WTC11 (cell line): ENCODE data around the gene LDLRAD4. TPM values are rescaled to one million over a fixed set of nuclear protein-coding genes. Genes with fewer than 3 reads are reported as not detected.

Experiments used
- ATAC-seq: fragments of 200-7000 bp; cut with Tn5 transposase; 2 replicates; pipeline ENCODE4 v1.10.0; 2021; ENCODE audit warnings: mild to moderate bottlenecking, moderate library complexity
- CTCF ChIA-PET: fragments of 300-600 bp; sonication (Branson Sonifier 250); formaldehyde crosslinking; loops from one replicate; lab custom pipeline; 2021; ENCODE audit warnings: antibody characterized with exemption; lab: Charles Lee
- POLR2A ChIA-PET: fragments of 350-600 bp; sonication (Branson Sonifier 250); formaldehyde crosslinking; loops from one replicate; lab custom pipeline; 2021; ENCODE audit warnings: antibody characterized with exemption; lab: Charles Lee
- DNase-seq: peaks from one replicate; pipeline ENCODE4 v3.0.0; 2021; ENCODE audit warnings: low spot score
- H3K27ac Mint-ChIP-seq: 2 replicates; pipeline ENCODE4 v1.8.0; 2021; ENCODE audit warnings: mixed read lengths
- H3K27me3 Mint-ChIP-seq: 2 replicates; pipeline ENCODE4 v1.8.0; 2021; ENCODE audit warnings: low read depth, mild to moderate bottlenecking, moderate library complexity, mixed read lengths
- H3K36me3 Mint-ChIP-seq: 2 replicates; pipeline ENCODE4 v1.8.0; 2021; ENCODE audit warnings: mixed read lengths
- H3K4me1 Mint-ChIP-seq: 2 replicates; pipeline ENCODE4 v1.8.0; 2022; ENCODE audit warnings: mixed read lengths
- H3K4me3 Mint-ChIP-seq: 2 replicates; pipeline ENCODE4 v1.8.0; 2021; ENCODE audit warnings: mild to moderate bottlenecking, moderate library complexity, mixed read lengths
- H3K9me3 Mint-ChIP-seq: 2 replicates; pipeline ENCODE4 v1.8.0; 2021; ENCODE audit warnings: mixed read lengths
- CBFB ChIP-seq: sonication (generic); formaldehyde crosslinking; IDR thresholded peaks from 2 replicates; pipeline ENCODE4 v1.8.1; 2022; ENCODE audit warnings: mild to moderate bottlenecking, low read depth, missing genetic modification reagents
- EMX1 ChIP-seq: fragments of 250-450 bp; sonication (Bioruptor Pico); IDR thresholded peaks from 2 replicates; pipeline ENCODE4 v1.8.0; 2021; ENCODE audit warnings: mild to moderate bottlenecking
- IRF2 ChIP-seq: sonication (generic); formaldehyde crosslinking; IDR thresholded peaks from 2 replicates; pipeline ENCODE4 v1.8.0; 2022; ENCODE audit warnings: low read depth, missing genetic modification reagents, borderline replicate concordance
- NFATC4 ChIP-seq: fragments of 250-450 bp; sonication (Bioruptor Pico); IDR thresholded peaks from 2 replicates; pipeline ENCODE4 v1.9.0; 2021; ENCODE audit warnings: mild to moderate bottlenecking
- RELA ChIP-seq: sonication (generic); formaldehyde crosslinking; IDR thresholded peaks from 2 replicates; pipeline ENCODE4 v1.8.1; 2022; ENCODE audit warnings: missing genetic modification reagents, mild to moderate bottlenecking, borderline replicate concordance
- SMAD3 ChIP-seq: sonication (generic); formaldehyde crosslinking; IDR thresholded peaks from 2 replicates; pipeline ENCODE4 v1.8.0; 2022; ENCODE audit warnings: missing genetic modification reagents, mild to moderate bottlenecking, borderline replicate concordance
- SOX15 ChIP-seq: fragments of 250-450 bp; sonication (Bioruptor Pico); IDR thresholded peaks from 2 replicates; pipeline ENCODE4 v1.9.0; 2021; ENCODE audit warnings: mild to moderate bottlenecking
- ZBTB21 ChIP-seq: sonication (generic); formaldehyde crosslinking; IDR thresholded peaks from 2 replicates; pipeline ENCODE4 v1.8.1; 2023; ENCODE audit warnings: mild to moderate bottlenecking, missing genetic modification reagents, borderline replicate concordance
- ZNF232 ChIP-seq: sonication (generic); formaldehyde crosslinking; IDR thresholded peaks from 2 replicates; pipeline ENCODE4 v1.8.0; 2022; ENCODE audit warnings: mild to moderate bottlenecking, missing genetic modification reagents
- ZNF423 ChIP-seq: fragments of 250-450 bp; sonication (Bioruptor Pico); IDR thresholded peaks from 2 replicates; pipeline ENCODE4 v2.1.2; 2022; ENCODE audit warnings: mild to moderate bottlenecking, moderate library complexity
- total RNA-seq: library from RNA; stranded (reverse); gene quantifications from 3 replicates; pipeline ENCODE4 v1.2.3, GENCODE V29; 2021
- TF ChIP-seq, protein P1 (sequence below): sonication (generic); formaldehyde crosslinking; IDR thresholded peaks from 2 replicates; pipeline ENCODE4 v1.8.1; 2023; ENCODE audit warnings: mild to moderate bottlenecking, missing genetic modification reagents, borderline replicate concordance
- TF ChIP-seq, protein P2 (sequence below): fragments of 250-450 bp; sonication (Bioruptor Pico); IDR thresholded peaks from 2 replicates; pipeline ENCODE4 v1.9.0; 2021; ENCODE audit warnings: mild to moderate bottlenecking
- TF ChIP-seq, protein P3 (sequence below): fragments of 250-450 bp; sonication (Bioruptor Pico); IDR thresholded peaks from 2 replicates; pipeline ENCODE4 v1.8.0; 2021; ENCODE audit warnings: mild to moderate bottlenecking
- TF ChIP-seq, protein P4 (sequence below): sonication (generic); formaldehyde crosslinking; IDR thresholded peaks from 2 replicates; pipeline ENCODE4 v1.8.1; 2022; ENCODE audit warnings: mild to moderate bottlenecking, missing genetic modification reagents, moderate library complexity, borderline replicate concordance
- TF ChIP-seq, protein P5 (sequence below): sonication (generic); formaldehyde crosslinking; IDR thresholded peaks from 2 replicates; pipeline ENCODE4 v1.8.1; 2023; ENCODE audit warnings: mild to moderate bottlenecking, missing genetic modification reagents
- TF ChIP-seq, protein P6 (sequence below): fragments of 250-450 bp; sonication (Bioruptor Pico); IDR thresholded peaks from 2 replicates; pipeline ENCODE4 v1.9.0; 2021; ENCODE audit warnings: mild to moderate bottlenecking, borderline replicate concordance

LDLRAD4 gene
- total RNA-seq, 1 experiment from 2014 or later, result 6.2 TPM

DNA sequence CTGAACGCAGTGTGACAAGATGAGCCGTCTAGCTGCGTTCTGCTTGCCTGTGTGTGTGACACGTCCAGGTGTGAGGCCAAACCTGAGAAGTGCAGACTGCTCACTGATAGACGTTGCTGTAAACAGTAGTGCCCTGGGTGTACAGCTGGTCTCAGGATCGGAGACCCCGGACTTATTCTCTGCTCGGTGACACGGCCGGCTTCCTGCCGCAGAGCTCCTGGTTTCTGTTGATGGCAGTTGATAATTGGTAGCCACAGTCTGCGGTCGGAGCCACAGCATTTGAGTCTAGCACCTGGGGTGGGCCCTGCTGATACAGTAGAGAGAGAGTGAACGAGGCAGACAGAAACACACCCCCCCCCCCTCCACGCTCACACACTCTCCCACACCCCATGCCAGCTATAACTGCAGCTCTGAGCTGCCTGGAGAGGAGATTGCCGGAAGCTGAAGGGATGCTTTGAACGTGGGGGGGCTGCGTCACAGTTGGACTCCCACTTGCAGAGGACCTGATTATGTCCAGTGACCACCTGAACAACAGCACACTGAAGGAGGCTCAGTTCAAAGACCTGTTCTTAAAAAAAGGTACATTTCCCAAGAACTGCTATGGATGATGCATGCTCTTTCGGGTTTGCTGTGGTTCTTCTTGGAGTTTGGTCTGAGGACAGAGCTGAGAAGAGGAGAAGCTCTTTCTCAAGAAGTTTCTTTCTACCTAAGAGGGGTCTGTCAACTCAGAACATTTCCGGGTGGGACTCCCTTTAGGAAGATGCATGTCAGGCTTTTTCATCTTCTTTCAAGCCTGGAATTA is 393.8 kb downstream of the LDLRAD4 start:
- ATAC-seq, result no peak; the same call in 1 of the 2 replicates
- ChIA-PET CTCF (interaction anchor here (0.6 to 1.6 kb wide), 7 partner anchors 11 to 499 kb away, joined by 3 to 6 read pairs (median 3); no protein-coding TSS in a partner anchor), POLR2A (interaction anchor here (0.6 to 1.1 kb wide), 3 partner anchors 21 to 676 kb away, joined by 3 to 5 read pairs (median 4); no protein-coding TSS in a partner anchor)
- TF ChIP-seq IRF2 (CRISPR knock-in tag) (no peak), ZBTB21 (CRISPR knock-in tag) (no peak), ZNF423 (CRISPR knock-in tag) (no peak), EMX1 (CRISPR knock-in tag) (no peak), RELA (no peak), NFATC4 (CRISPR knock-in tag) (no peak), CBFB (no peak), SOX15 (no peak), SMAD3 (CRISPR knock-in tag) (no peak), ZNF232 (CRISPR knock-in tag) (no peak)
- TF ChIP-seq, protein P1, sequence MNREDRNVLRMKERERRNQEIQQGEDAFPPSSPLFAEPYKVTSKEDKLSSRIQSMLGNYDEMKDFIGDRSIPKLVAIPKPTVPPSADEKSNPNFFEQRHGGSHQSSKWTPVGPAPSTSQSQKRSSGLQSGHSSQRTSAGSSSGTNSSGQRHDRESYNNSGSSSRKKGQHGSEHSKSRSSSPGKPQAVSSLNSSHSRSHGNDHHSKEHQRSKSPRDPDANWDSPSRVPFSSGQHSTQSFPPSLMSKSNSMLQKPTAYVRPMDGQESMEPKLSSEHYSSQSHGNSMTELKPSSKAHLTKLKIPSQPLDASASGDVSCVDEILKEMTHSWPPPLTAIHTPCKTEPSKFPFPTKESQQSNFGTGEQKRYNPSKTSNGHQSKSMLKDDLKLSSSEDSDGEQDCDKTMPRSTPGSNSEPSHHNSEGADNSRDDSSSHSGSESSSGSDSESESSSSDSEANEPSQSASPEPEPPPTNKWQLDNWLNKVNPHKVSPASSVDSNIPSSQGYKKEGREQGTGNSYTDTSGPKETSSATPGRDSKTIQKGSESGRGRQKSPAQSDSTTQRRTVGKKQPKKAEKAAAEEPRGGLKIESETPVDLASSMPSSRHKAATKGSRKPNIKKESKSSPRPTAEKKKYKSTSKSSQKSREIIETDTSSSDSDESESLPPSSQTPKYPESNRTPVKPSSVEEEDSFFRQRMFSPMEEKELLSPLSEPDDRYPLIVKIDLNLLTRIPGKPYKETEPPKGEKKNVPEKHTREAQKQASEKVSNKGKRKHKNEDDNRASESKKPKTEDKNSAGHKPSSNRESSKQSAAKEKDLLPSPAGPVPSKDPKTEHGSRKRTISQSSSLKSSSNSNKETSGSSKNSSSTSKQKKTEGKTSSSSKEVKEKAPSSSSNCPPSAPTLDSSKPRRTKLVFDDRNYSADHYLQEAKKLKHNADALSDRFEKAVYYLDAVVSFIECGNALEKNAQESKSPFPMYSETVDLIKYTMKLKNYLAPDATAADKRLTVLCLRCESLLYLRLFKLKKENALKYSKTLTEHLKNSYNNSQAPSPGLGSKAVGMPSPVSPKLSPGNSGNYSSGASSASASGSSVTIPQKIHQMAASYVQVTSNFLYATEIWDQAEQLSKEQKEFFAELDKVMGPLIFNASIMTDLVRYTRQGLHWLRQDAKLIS, result no peak
- TF ChIP-seq, protein P2, sequence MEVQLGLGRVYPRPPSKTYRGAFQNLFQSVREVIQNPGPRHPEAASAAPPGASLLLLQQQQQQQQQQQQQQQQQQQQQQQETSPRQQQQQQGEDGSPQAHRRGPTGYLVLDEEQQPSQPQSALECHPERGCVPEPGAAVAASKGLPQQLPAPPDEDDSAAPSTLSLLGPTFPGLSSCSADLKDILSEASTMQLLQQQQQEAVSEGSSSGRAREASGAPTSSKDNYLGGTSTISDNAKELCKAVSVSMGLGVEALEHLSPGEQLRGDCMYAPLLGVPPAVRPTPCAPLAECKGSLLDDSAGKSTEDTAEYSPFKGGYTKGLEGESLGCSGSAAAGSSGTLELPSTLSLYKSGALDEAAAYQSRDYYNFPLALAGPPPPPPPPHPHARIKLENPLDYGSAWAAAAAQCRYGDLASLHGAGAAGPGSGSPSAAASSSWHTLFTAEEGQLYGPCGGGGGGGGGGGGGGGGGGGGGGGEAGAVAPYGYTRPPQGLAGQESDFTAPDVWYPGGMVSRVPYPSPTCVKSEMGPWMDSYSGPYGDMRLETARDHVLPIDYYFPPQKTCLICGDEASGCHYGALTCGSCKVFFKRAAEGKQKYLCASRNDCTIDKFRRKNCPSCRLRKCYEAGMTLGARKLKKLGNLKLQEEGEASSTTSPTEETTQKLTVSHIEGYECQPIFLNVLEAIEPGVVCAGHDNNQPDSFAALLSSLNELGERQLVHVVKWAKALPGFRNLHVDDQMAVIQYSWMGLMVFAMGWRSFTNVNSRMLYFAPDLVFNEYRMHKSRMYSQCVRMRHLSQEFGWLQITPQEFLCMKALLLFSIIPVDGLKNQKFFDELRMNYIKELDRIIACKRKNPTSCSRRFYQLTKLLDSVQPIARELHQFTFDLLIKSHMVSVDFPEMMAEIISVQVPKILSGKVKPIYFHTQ (CRISPR knock-in tag), result no peak
- TF ChIP-seq, protein P3, sequence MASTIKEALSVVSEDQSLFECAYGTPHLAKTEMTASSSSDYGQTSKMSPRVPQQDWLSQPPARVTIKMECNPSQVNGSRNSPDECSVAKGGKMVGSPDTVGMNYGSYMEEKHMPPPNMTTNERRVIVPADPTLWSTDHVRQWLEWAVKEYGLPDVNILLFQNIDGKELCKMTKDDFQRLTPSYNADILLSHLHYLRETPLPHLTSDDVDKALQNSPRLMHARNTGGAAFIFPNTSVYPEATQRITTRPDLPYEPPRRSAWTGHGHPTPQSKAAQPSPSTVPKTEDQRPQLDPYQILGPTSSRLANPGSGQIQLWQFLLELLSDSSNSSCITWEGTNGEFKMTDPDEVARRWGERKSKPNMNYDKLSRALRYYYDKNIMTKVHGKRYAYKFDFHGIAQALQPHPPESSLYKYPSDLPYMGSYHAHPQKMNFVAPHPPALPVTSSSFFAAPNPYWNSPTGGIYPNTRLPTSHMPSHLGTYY, result no peak
- TF ChIP-seq, protein P4, sequence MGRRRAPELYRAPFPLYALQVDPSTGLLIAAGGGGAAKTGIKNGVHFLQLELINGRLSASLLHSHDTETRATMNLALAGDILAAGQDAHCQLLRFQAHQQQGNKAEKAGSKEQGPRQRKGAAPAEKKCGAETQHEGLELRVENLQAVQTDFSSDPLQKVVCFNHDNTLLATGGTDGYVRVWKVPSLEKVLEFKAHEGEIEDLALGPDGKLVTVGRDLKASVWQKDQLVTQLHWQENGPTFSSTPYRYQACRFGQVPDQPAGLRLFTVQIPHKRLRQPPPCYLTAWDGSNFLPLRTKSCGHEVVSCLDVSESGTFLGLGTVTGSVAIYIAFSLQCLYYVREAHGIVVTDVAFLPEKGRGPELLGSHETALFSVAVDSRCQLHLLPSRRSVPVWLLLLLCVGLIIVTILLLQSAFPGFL (CRISPR knock-in tag), result no peak
- TF ChIP-seq, protein P5, sequence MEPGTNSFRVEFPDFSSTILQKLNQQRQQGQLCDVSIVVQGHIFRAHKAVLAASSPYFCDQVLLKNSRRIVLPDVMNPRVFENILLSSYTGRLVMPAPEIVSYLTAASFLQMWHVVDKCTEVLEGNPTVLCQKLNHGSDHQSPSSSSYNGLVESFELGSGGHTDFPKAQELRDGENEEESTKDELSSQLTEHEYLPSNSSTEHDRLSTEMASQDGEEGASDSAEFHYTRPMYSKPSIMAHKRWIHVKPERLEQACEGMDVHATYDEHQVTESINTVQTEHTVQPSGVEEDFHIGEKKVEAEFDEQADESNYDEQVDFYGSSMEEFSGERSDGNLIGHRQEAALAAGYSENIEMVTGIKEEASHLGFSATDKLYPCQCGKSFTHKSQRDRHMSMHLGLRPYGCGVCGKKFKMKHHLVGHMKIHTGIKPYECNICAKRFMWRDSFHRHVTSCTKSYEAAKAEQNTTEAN (CRISPR knock-in tag), result no peak
- TF ChIP-seq, protein P6, sequence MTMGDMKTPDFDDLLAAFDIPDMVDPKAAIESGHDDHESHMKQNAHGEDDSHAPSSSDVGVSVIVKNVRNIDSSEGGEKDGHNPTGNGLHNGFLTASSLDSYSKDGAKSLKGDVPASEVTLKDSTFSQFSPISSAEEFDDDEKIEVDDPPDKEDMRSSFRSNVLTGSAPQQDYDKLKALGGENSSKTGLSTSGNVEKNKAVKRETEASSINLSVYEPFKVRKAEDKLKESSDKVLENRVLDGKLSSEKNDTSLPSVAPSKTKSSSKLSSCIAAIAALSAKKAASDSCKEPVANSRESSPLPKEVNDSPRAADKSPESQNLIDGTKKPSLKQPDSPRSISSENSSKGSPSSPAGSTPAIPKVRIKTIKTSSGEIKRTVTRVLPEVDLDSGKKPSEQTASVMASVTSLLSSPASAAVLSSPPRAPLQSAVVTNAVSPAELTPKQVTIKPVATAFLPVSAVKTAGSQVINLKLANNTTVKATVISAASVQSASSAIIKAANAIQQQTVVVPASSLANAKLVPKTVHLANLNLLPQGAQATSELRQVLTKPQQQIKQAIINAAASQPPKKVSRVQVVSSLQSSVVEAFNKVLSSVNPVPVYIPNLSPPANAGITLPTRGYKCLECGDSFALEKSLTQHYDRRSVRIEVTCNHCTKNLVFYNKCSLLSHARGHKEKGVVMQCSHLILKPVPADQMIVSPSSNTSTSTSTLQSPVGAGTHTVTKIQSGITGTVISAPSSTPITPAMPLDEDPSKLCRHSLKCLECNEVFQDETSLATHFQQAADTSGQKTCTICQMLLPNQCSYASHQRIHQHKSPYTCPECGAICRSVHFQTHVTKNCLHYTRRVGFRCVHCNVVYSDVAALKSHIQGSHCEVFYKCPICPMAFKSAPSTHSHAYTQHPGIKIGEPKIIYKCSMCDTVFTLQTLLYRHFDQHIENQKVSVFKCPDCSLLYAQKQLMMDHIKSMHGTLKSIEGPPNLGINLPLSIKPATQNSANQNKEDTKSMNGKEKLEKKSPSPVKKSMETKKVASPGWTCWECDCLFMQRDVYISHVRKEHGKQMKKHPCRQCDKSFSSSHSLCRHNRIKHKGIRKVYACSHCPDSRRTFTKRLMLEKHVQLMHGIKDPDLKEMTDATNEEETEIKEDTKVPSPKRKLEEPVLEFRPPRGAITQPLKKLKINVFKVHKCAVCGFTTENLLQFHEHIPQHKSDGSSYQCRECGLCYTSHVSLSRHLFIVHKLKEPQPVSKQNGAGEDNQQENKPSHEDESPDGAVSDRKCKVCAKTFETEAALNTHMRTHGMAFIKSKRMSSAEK (CRISPR knock-in tag), result no peak
- Mint-ChIP-seq H3K4me1 (peaks cover 22% of the 10 kb centered on the region), H3K4me3 (peak overlapping the region; percentile 66), H3K27me3 (peaks cover 34% of the 10 kb centered on the region), H3K9me3 (no peaks in the 10 kb centered on the region), H3K36me3 (no peaks in the 10 kb centered on the region), H3K27ac (peak overlapping the region; percentile 8; the same call in 1 of the 2 replicates)
- no peak for DNase-seq
